Lower leg skin (tissue), 4 donors: Measurements from ENCODE around the gene AMD1. TPM values are rescaled to one million over a fixed set of nuclear protein-coding genes. Genes with fewer than 3 reads are reported as not detected.
"Not testable (repeated sequence)": the region's sequence is repeated elsewhere in the genome, so short reads cannot be mapped to it uniquely, and the experiment has no call there.

Experiments
- DNase-seq, 2 donors: peaks; one replicate each; pipeline ENCODE4 v3.0.0-alpha.2; 2019; ENCODE audit warnings: low spot score in 2 of 2
- H3K4me3 ChIP-seq: fragments of 200-600 bp; sonication (generic); 2 replicates; pipeline ENCODE4 v1.5.1; 2017; ENCODE audit warnings: mild to moderate bottlenecking, low read depth; ENCODE audit not compliant: poor library complexity, severe bottlenecking
- CTCF ChIP-seq, 3 donors: fragments of 450-650 bp; IDR thresholded peaks; one replicate each; pipeline ENCODE4 v1.5.1; 2016; ENCODE audit warnings: antibody characterized with exemption in 3 of 3, mild to moderate bottlenecking in 3 of 3, moderate library complexity in 2 of 3
- POLR2A ChIP-seq, 2 donors: fragments of 450-650 bp; IDR thresholded peaks; one replicate each; pipeline ENCODE4 v1.6.1; 2016 to 2017; ENCODE audit warnings: antibody characterized with exemption in 2 of 2, mild to moderate bottlenecking in 1 of 2, moderate library complexity in 1 of 2
- WGBS, 2 donors: methylation state at CpG; one replicate each; pipeline ENCODE4 v1.1.5; 2018; 5-methylcytosine and 5-hydroxymethylcytosine counted together
- intact Hi-C: fragments of 100-400 bp; cut with DNase I; formaldehyde crosslinking; loops from one replicate; pipeline ENCODE4 v1.15.0; 2023; ENCODE audit warnings: low total_unique reads
- total RNA-seq, 4 donors: library from RNA; depleted of rRNA; stranded (reverse); fragments of >200 nt; gene quantifications; one replicate each; pipeline ENCODE4 v1.1.0, GENCODE V29; 2016

Gene AMD1
- total RNA-seq: 10 to 100 TPM; 36.3 to 49.8 (median 40.4) TPM

GRCh38 chr6:110873981-110874879 lies at the start of gene AMD1:
Gene AMD1 (plus strand): TSS chr6:110874785. CDS start chr6:110875106, 321 bp downstream.
- TF ChIP-seq CTCF (IDR thresholded peaks at IDR 0.05) (no peak), POLR2A (IDR thresholded peaks at IDR 0.05) (peak in 1 of 2 donors; percentile 93)
- DNase-seq: peak; percentile 97 to 99
- intact Hi-C loops: loop anchor here (10.0 kb wide), 1 partner anchor 59 kb away; the partner anchor contains the start of gene CDK19
- peak within 1 kb of the TSS; percentile 96 for H3K4me3 ChIP-seq
- 0% methylated on average over 58 to 59 of the region's 59 CpGs for WGBS, 2 donors

- 64 to 66% methylated on average over 9 of the region's 9 CpGs for WGBS, 2 donors
These were observed 48.1 kb upstream of the AMD1 start for GRCh38 chr6:110826236-110827129.

GRCh38 chr6:110828396-110828795 lies 46.2 kb upstream of the AMD1 start:
- DNase-seq: no peak
- TF ChIP-seq POLR2A (IDR thresholded peaks at IDR 0.05): no peak
- no peak for TF ChIP-seq CTCF (IDR thresholded peaks at IDR 0.05)
- WGBS, 2 donors: 11 to 55% methylated on average over 1 of the region's 1 CpG
- H3K4me3 ChIP-seq: no peak overlapping the region
- intact Hi-C loops: no loop called here

More at GRCh38 chr6:110826236-110827129, 48.1 kb upstream of the AMD1 start:
- H3K4me3 ChIP-seq: no peak overlapping the region
- intact Hi-C loops: no loop called here
- TF ChIP-seq CTCF (IDR thresholded peaks at IDR 0.05) (no peak), POLR2A (IDR thresholded peaks at IDR 0.05) (no peak)
- peak in 1 of 2 donors; percentile 17 for DNase-seq

GRCh38 chr6:110831405-110831804 lies 43.2 kb upstream of the AMD1 start:
- WGBS, 2 donors: 80 to 90% methylated on average over 6 of the region's 6 CpGs
- TF ChIP-seq POLR2A (IDR thresholded peaks at IDR 0.05) (no peak), CTCF (IDR thresholded peaks at IDR 0.05) (no peak)
- DNase-seq: no peak

GRCh38 chr6:110833831-110834230 lies 40.8 kb upstream of the AMD1 start:
- no peak overlapping the region for H3K4me3 ChIP-seq
- WGBS, 2 donors: 92 to 96% methylated on average over 6 of the region's 6 CpGs
- TF ChIP-seq POLR2A (IDR thresholded peaks at IDR 0.05): no peak
- TF ChIP-seq CTCF (IDR thresholded peaks at IDR 0.05): no peak
- intact Hi-C loops: no loop called here
- DNase-seq: no peak

More at GRCh38 chr6:110831405-110831804, 43.2 kb upstream of the AMD1 start:
- intact Hi-C loops: no loop called here
- no peak overlapping the region for H3K4me3 ChIP-seq

- 74 to 80% methylated on average over 5 of the region's 5 CpGs for WGBS, 2 donors
- DNase-seq, H3K4me3 ChIP-seq, intact Hi-C loops: not testable (repeated sequence)
These were observed 38.8 kb upstream of the AMD1 start for GRCh38 chr6:110835751-110836150.
